Mesenchymal stem cell (in vitro differentiated cells and primary cell): Measurements from ENCODE around the gene C2CD2. TPM values are rescaled to one million over a fixed set of nuclear protein-coding genes. Genes with fewer than 3 reads are reported as not detected.

ENCODE experiments used
- DNase-seq: peaks from one replicate; pipeline ENCODE4 v3.0.0-alpha.2; 2013
- H2AFZ ChIP-seq: one replicate; pipeline ENCODE4 v1.6.1; 2013; ENCODE audit warnings: low read depth, mild to moderate bottlenecking, control low read depth, inconsistent platforms, low read length, moderate library complexity
- H2AK5ac ChIP-seq: 2 replicates; pipeline ENCODE4 v1.6.1; 2013; ENCODE audit warnings: low read length, moderate library complexity, mild to moderate bottlenecking, inconsistent platforms; ENCODE audit not compliant: severe bottlenecking
- H2BK120ac ChIP-seq: one replicate; pipeline ENCODE4 v1.6.1; 2013; ENCODE audit warnings: low read depth, mild to moderate bottlenecking, inconsistent platforms, low read length, moderate library complexity
- H2BK12ac ChIP-seq, 2 experiments: one replicate each; pipeline ENCODE4 v1.6.1; 2013; ENCODE audit warnings: inconsistent platforms in 2 of 2, low read length in 2 of 2, mild to moderate bottlenecking in 2 of 2, moderate library complexity in 2 of 2, control low read depth in 1 of 2
- H2BK15ac ChIP-seq: one replicate; pipeline ENCODE4 v1.6.1; 2013; ENCODE audit warnings: mild to moderate bottlenecking, low read depth, inconsistent platforms; ENCODE audit not compliant: poor library complexity, severe bottlenecking
- H2BK5ac ChIP-seq: 2 replicates; pipeline ENCODE4 v1.6.1; 2013; ENCODE audit warnings: low read depth, mild to moderate bottlenecking, low read length, control low read depth, inconsistent platforms; ENCODE audit not compliant: poor library complexity, severe bottlenecking
- H3K14ac ChIP-seq, 2 experiments: one replicate each; pipeline ENCODE4 v1.6.1; 2013; ENCODE audit warnings: inconsistent platforms in 2 of 2, low read length in 2 of 2, control low read depth in 1 of 2, mild to moderate bottlenecking in 1 of 2, moderate library complexity in 1 of 2
- H3K18ac ChIP-seq, 2 experiments: one replicate each; pipeline ENCODE4 v1.6.1; 2013; ENCODE audit warnings: inconsistent platforms in 2 of 2, low read length in 2 of 2, control low read depth in 1 of 2, low read depth in 1 of 2, mild to moderate bottlenecking in 1 of 2
- H3K23ac ChIP-seq, 2 experiments: one replicate each; pipeline ENCODE4 v1.6.1; 2013; ENCODE audit warnings: inconsistent platforms in 2 of 2, low read length in 2 of 2, mild to moderate bottlenecking in 2 of 2, moderate library complexity in 2 of 2, control low read depth in 1 of 2
- H3K27ac ChIP-seq: 2 replicates; pipeline ENCODE4 v1.5.1; 2013; ENCODE audit warnings: mild to moderate bottlenecking, moderate library complexity, low read length, control low read depth, inconsistent platforms; ENCODE audit not compliant: poor library complexity, severe bottlenecking
- H3K27me3 ChIP-seq, 2 experiments: 2 replicates each; pipeline versions ENCODE4 v1.6.1 to v1.7.0; 2013; ENCODE audit warnings: low read length in 2 of 2, mild to moderate bottlenecking in 2 of 2, moderate library complexity in 2 of 2, control low read depth in 1 of 2, inconsistent platforms in 1 of 2; ENCODE audit not compliant: control insufficient read depth in 1 of 2, insufficient read depth in 1 of 2
- H3K36me3 ChIP-seq, 2 experiments: 2 replicates each; pipeline versions ENCODE4 v1.6.1 to v1.7.0; 2013; ENCODE audit warnings: low read length in 2 of 2, control low read depth in 1 of 2, inconsistent platforms in 1 of 2, low read depth in 1 of 2, mild to moderate bottlenecking in 1 of 2; ENCODE audit not compliant: insufficient read depth in 2 of 2, control insufficient read depth in 1 of 2
- H3K4ac ChIP-seq, 2 experiments: one replicate each; pipeline ENCODE4 v1.6.1; 2013; ENCODE audit warnings: inconsistent platforms in 2 of 2, low read length in 2 of 2, mild to moderate bottlenecking in 2 of 2, moderate library complexity in 2 of 2, control low read depth in 1 of 2, low read depth in 1 of 2
- H3K4me1 ChIP-seq: 2 replicates; pipeline ENCODE4 v1.6.1; 2013; ENCODE audit warnings: low read depth, low read length, control low read depth; ENCODE audit not compliant: control insufficient read depth, insufficient read depth
- H3K4me2 ChIP-seq: 2 replicates; pipeline ENCODE4 v1.6.1; 2013; ENCODE audit warnings: low read length, mild to moderate bottlenecking, inconsistent platforms; ENCODE audit not compliant: poor library complexity, severe bottlenecking
- H3K4me3 ChIP-seq, 2 experiments: 2 replicates each; pipeline versions ENCODE4 v1.5.1 to v1.7.0; 2013; ENCODE audit warnings: low read length in 2 of 2, mild to moderate bottlenecking in 2 of 2, control low read depth in 1 of 2, low read depth in 1 of 2; ENCODE audit not compliant: insufficient read depth in 1 of 2
- H3K79me1 ChIP-seq: replicated peaks from 2 replicates; pipeline ENCODE4 v1.6.1; 2013; ENCODE audit warnings: mild to moderate bottlenecking, control low read depth, low read length, inconsistent platforms; ENCODE audit not compliant: poor library complexity, severe bottlenecking
- H3K9ac ChIP-seq: 2 replicates; pipeline ENCODE4 v1.7.0; 2013; ENCODE audit warnings: mild to moderate bottlenecking, low read length, moderate library complexity
- H3K9me3 ChIP-seq: 2 replicates; pipeline ENCODE4 v1.7.0; 2013; ENCODE audit warnings: mild to moderate bottlenecking, low read length; ENCODE audit not compliant: control insufficient read depth
- H4K8ac ChIP-seq: one replicate; pipeline ENCODE4 v1.6.1; 2013; ENCODE audit warnings: inconsistent platforms, mild to moderate bottlenecking, low read length, moderate library complexity
- H4K91ac ChIP-seq: one replicate; pipeline ENCODE4 v1.6.1; 2013; ENCODE audit warnings: mild to moderate bottlenecking, low read length, inconsistent platforms
- WGBS: methylation state at CpG from one replicate; pipeline ENCODE4 v1.1.7; 2013; ENCODE audit warnings: mixed read lengths; 5-methylcytosine and 5-hydroxymethylcytosine counted together
- polyA plus RNA-seq, 2 experiments: library from polyadenylated mRNA; stranded (reverse); fragments of 200-250 nt; gene quantifications; one replicate each; pipeline ENCODE4 v1.2.3, GENCODE V29; 2013

The C2CD2 gene
- 11.4 TPM for polyA plus RNA-seq (2013, experiment 1 of 2)
- 11.3 TPM for polyA plus RNA-seq (2013, experiment 2 of 2)

DNA sequence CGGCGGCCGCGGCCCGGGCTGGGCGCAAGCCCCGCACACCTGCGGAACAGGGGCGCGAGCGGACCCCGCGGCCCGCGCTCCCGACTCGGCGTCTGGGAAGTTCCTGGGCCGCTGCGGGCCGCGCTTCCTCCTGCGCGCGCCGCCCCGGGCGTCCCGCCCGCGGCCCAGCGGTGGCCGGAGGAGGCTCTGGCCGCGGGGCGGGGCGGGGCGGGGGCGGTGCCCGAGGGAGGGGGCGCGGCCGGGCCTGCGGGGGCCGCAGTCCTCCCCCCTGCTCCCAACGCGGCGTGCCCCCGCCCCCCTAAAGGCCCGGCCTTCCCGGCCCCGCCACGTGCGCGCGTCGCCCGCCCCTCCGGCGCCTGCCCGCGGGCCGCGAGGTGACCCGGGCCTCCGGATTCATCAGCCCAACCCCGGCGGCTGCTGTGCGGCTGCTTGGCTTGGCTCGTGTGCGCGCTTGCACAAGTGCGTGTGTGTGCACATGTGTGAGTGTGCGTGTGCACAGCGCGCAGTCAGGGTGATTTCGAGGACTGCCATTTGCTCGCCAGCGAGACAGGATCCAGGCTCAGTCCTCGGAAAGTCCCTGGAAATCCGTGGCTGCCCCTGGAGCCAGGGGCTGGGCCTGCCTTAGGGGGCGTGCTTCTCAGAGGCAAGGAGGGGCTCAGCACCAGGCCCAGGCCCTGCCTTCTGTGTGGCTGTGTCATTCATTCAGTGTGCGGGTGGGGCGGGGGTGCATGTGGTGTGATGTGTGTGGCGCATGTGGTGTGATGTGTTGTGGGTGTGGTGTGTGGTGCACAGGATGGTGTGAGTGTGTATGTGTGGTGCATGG lies at the start of gene C2CD2:
TSS of gene C2CD2 (minus strand) at position 188 of the 823 bp plus-strand sequence. CDS start 370 bp downstream, outside the sequence.
- peak within 1 kb of the TSS; percentile 33 for H2AFZ ChIP-seq
- no peaks in the 10 kb centered on the region for H3K27me3 ChIP-seq
- peak within 1 kb of the TSS; percentile 91 for H3K9ac ChIP-seq
- peak within 1 kb of the TSS in 1 of 2 experiments; percentile 27 for H3K23ac ChIP-seq
- H4K91ac ChIP-seq, result peak within 1 kb of the TSS; percentile 76
- WGBS, result 9% methylated on average over 38 of the region's 85 CpGs
- no peak within 1 kb of the TSS for H2AK5ac ChIP-seq
- peak within 1 kb of the TSS; percentile 59 for H4K8ac ChIP-seq
- no peaks in the 10 kb centered on the region for H3K9me3 ChIP-seq
- peak within 1 kb of the TSS; percentile 49 to 69 for H2BK12ac ChIP-seq
- peak within 1 kb of the TSS; percentile 82 to 97 for H3K4me3 ChIP-seq
- no peak within 1 kb of the TSS for H3K27ac ChIP-seq
- H2BK120ac ChIP-seq, result peak within 1 kb of the TSS; percentile 55
- H3K4me1 ChIP-seq, result peaks cover 58% of the 10 kb centered on the region
- peak within 1 kb of the TSS; percentile 87 to 92 for H3K18ac ChIP-seq
- peaks cover 30% of the 10 kb centered on the region for H3K79me1 ChIP-seq
- DNase-seq, result peak; percentile 85
- H3K14ac ChIP-seq, result peak within 1 kb of the TSS; percentile 62 to 96
- peak within 1 kb of the TSS; percentile 66 to 74 for H3K4ac ChIP-seq
- H3K36me3 ChIP-seq, result peaks cover 0 to 9% of the 10 kb centered on the region in 2 experiments
- peak within 1 kb of the TSS; percentile 83 for H2BK15ac ChIP-seq
- H2BK5ac ChIP-seq, result no peak within 1 kb of the TSS
- peak within 1 kb of the TSS; percentile 86 for H3K4me2 ChIP-seq

DNA sequence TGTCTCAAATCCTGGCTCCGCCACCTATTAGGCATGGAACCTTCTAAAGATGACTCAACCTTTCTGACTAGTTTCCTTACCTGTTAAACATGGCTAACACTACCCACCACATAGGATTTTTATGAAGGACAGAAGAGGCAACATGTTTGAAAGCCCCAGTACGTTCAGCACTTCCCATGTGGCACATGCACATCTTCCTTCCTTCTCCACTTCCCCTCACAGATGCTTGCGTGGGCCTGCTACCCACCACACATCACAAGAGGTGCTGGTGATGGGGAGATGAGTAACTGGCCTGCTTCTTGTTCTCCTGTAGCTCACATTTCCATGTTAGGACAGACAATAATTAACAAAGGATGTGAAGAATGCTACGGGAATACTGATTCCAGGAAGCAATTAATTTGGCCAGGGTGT lies 49.2 kb upstream of the C2CD2 start:
- Histone ChIP-seq H3K27ac (peak overlapping the region; percentile 62), H2BK15ac (no peak overlapping the region), H3K4ac (no peak overlapping the region), H3K9ac (peak overlapping the region; percentile 3), H3K4me2 (no peak overlapping the region), H3K27me3 (no peaks in the 10 kb centered on the region), H2BK120ac (no peak overlapping the region), H3K79me1 (peaks cover 32% of the 10 kb centered on the region), H3K14ac (no peak overlapping the region), H2AK5ac (peak overlapping the region; percentile 19), H2BK12ac (no peak overlapping the region), H3K9me3 (no peaks in the 10 kb centered on the region), H4K91ac (no peak overlapping the region), H2AFZ (no peak overlapping the region), H3K36me3 (peaks cover 0 to 42% of the 10 kb centered on the region in 2 experiments), H3K18ac (no peak overlapping the region), H3K23ac (no peak overlapping the region), H3K4me3 (no peak overlapping the region), H3K4me1 (peaks cover 7% of the 10 kb centered on the region), H2BK5ac (no peak overlapping the region), H4K8ac (peak overlapping the region; percentile 14)
- peak; percentile 50 for DNase-seq
- WGBS, result 55% methylated on average over 2 of the region's 4 CpGs

DNA sequence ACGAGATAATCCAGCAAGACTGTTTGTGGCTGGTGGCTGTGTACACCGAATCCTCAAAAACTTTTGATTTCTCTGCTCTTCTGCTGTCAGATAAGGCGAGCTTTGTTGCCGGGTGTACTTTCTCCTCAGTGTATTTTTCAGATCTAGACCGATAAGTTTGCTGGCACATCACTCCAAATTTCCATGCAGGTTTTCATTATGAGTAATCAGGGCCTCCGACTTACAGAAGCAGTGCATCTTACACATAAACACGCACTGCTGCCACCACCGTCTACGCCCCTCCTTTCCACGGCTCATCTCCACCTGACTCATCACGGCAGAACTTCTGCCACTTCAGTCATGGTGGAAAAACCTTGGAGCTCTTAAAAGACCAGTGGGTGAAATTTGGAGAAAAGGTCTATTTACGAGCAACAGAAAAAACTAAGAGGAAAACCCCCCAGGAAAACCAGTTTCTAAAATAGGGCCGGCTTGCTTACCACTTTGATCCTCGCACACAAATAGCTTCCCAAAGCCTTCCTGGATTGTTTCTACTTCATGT lies 48.7 kb upstream of the C2CD2 start:
- Histone ChIP-seq H3K4me2 (no peak overlapping the region), H2BK12ac (no peak overlapping the region), H3K79me1 (peaks cover 31% of the 10 kb centered on the region), H3K9me3 (no peaks in the 10 kb centered on the region), H3K14ac (no peak overlapping the region), H2BK5ac (no peak overlapping the region), H3K27ac (peak overlapping the region; percentile 62), H2AFZ (no peak overlapping the region), H3K18ac (no peak overlapping the region), H4K8ac (no peak overlapping the region), H3K4me1 (peaks cover 7% of the 10 kb centered on the region), H3K4ac (no peak overlapping the region), H2BK120ac (no peak overlapping the region), H2BK15ac (no peak overlapping the region), H3K23ac (no peak overlapping the region), H3K27me3 (no peaks in the 10 kb centered on the region), H3K4me3 (no peak overlapping the region), H4K91ac (no peak overlapping the region), H3K36me3 (peaks cover 2 to 38% of the 10 kb centered on the region in 2 experiments), H2AK5ac (no peak overlapping the region), H3K9ac (peak overlapping the region; percentile 3)
- 31% methylated on average over 10 of the region's 14 CpGs for WGBS
- peak; percentile 98 for DNase-seq

DNA sequence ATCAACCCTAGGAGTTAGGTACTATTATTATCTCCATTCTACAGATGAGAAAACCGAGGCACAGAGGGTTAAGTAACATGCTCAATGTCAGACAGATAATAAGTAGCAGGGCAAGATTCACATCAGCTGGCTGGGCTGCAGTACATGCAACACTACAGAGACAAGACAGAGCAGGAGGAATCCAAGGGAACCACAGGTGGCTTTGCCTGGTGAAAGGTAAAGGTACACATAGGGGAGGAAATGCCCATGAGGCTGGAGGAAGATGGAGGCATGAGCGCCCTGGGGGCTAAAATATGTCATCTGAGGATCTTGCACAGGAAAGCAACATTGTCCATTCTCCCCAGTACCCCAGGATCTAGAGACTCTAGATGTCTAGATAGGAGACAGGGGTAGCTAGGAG lies 48.0 kb upstream of the C2CD2 start:
- H4K8ac ChIP-seq, result peak overlapping the region; percentile 19
- H2BK15ac ChIP-seq, result no peak overlapping the region
- H3K14ac ChIP-seq, result peak overlapping the region in 1 of 2 experiments; percentile 4
- WGBS, result 100% methylated on average over 1 of the region's 2 CpGs
- no peak overlapping the region for H3K4me3 ChIP-seq
- no peak overlapping the region for H3K4me2 ChIP-seq
- H3K27ac ChIP-seq, result no peak overlapping the region
- H3K4ac ChIP-seq, result peak overlapping the region; percentile 32 to 57
- DNase-seq, result no peak
- peak overlapping the region in 1 of 2 experiments; percentile 7 for H2BK12ac ChIP-seq
- H2BK5ac ChIP-seq, result no peak overlapping the region
- H3K4me1 ChIP-seq, result peaks cover 7% of the 10 kb centered on the region
- H2BK120ac ChIP-seq, result no peak overlapping the region
- H3K9ac ChIP-seq, result peak overlapping the region; percentile 3
- peak overlapping the region in 1 of 2 experiments; percentile 9 for H3K23ac ChIP-seq
- no peaks in the 10 kb centered on the region for H3K27me3 ChIP-seq
- H2AK5ac ChIP-seq, result peak overlapping the region; percentile 13
- peak overlapping the region; percentile 58 to 85 for H3K18ac ChIP-seq
- H3K9me3 ChIP-seq, result no peaks in the 10 kb centered on the region
- no peak overlapping the region for H2AFZ ChIP-seq
- H3K36me3 ChIP-seq, result peaks cover 7 to 32% of the 10 kb centered on the region in 2 experiments
- no peak overlapping the region for H4K91ac ChIP-seq
- H3K79me1 ChIP-seq, result peaks cover 29% of the 10 kb centered on the region
